ENCODE results near the gene DMD.
A peak's percentile ranks its signal among the peaks of the same experiment; 100 is the strongest.
"Not testable (repeated sequence)": the region's sequence is repeated elsewhere in the genome, so short reads cannot be mapped to it uniquely, and the experiment has no call there.

DMD gene

GRCh38 chrX:33149085-33149484 lies 62.3 kb downstream of the DMD start:
- DNase-seq = no peak

- no peak for DNase-seq
Observed at GRCh38 chrX:33142331-33142730, 69.0 kb downstream of the DMD start.

- DNase-seq = no peak
Observed at GRCh38 chrX:33138677-33139249, 72.6 kb downstream of the DMD start.

GRCh38 chrX:33134164-33134563 lies 77.2 kb downstream of the DMD start:
- DNase-seq = no peak

- DNase-seq = no peak
Observed at GRCh38 chrX:33133320-33133719, 78.0 kb downstream of the DMD start.

GRCh38 chrX:33132569-33132968 lies 78.8 kb downstream of the DMD start:
- DNase-seq = no peak

GRCh38 chrX:33129607-33130006 lies 81.7 kb downstream of the DMD start:
- DNase-seq = no peak

GRCh38 chrX:33128048-33128805 lies 83.1 kb downstream of the DMD start:
- DNase-seq = no peak

GRCh38 chrX:33126469-33126868 lies 84.9 kb downstream of the DMD start:
- no peak for DNase-seq

- DNase-seq = no peak
Observed at GRCh38 chrX:33109858-33110257, 101.5 kb downstream of the DMD start.

GRCh38 chrX:33106737-33107136 lies 104.6 kb downstream of the DMD start:
- DNase-seq = no peak

- DNase-seq = no peak
Observed at GRCh38 chrX:33095079-33095478, 116.3 kb downstream of the DMD start.

- no peak for DNase-seq
Observed at GRCh38 chrX:33087411-33087810, 123.9 kb downstream of the DMD start.

GRCh38 chrX:33086886-33087285 lies 124.5 kb downstream of the DMD start:
- no peak for DNase-seq

- DNase-seq = no peak
Observed at GRCh38 chrX:33082371-33082770, 129.0 kb downstream of the DMD start.

GRCh38 chrX:33078273-33078672 lies 133.1 kb downstream of the DMD start:
- DNase-seq = no peak

- not testable (repeated sequence) for DNase-seq
Observed at GRCh38 chrX:33073660-33074059, 137.7 kb downstream of the DMD start.

GRCh38 chrX:33065415-33065814 lies 145.9 kb downstream of the DMD start:
- no peak for DNase-seq

GRCh38 chrX:33062041-33062440 lies 149.3 kb downstream of the DMD start:
- DNase-seq = no peak

- peak; percentile 0 for DNase-seq
Observed at GRCh38 chrX:33053001-33053400, 158.3 kb downstream of the DMD start.

GRCh38 chrX:33045882-33046281 lies 165.5 kb downstream of the DMD start:
- DNase-seq = no peak

- no peak for DNase-seq
Observed at GRCh38 chrX:33045245-33045644, 166.1 kb downstream of the DMD start.

- no peak for DNase-seq
Observed at GRCh38 chrX:33041141-33041540, 170.2 kb downstream of the DMD start.

- no peak for DNase-seq
Observed at GRCh38 chrX:33032700-33033099, 178.6 kb downstream of the DMD start.

GRCh38 chrX:33014949-33015348 lies 196.4 kb downstream of the DMD start:
- no peak for DNase-seq
